HepG2 (cell line): ENCODE measurements around the gene DDX20. TPM values are rescaled to one million over a fixed set of nuclear protein-coding genes. Genes with fewer than 3 reads are reported as not detected.

Experiments
- DDIT3 ChIP-seq: sonication (generic); formaldehyde crosslinking; IDR thresholded peaks from 2 replicates; pipeline ENCODE4 v1.4.0; 2020; ENCODE audit warnings: mild to moderate bottlenecking, missing genetic modification reagents
- E2F2 ChIP-seq: sonication (generic); formaldehyde crosslinking; IDR thresholded peaks from 2 replicates; pipeline ENCODE4 v1.4.0; 2020; ENCODE audit warnings: missing genetic modification reagents, borderline replicate concordance
- KLF6 ChIP-seq: IDR thresholded peaks from 2 replicates; pipeline ENCODE4 v1.8.0; 2016; ENCODE audit warnings: missing biosample characterization, missing genetic modification reagents
- SMAD3 ChIP-seq: sonication (generic); formaldehyde crosslinking; IDR thresholded peaks from 2 replicates; pipeline ENCODE4 v1.4.0; 2020; ENCODE audit warnings: missing genetic modification reagents
- TEAD2 ChIP-seq: sonication (generic); formaldehyde crosslinking; IDR thresholded peaks from 2 replicates; pipeline ENCODE4 v1.9.0; 2021; ENCODE audit warnings: missing genetic modification reagents
- WIZ ChIP-seq: sonication (generic); formaldehyde crosslinking; IDR thresholded peaks from 2 replicates; pipeline ENCODE4 v1.5.1; 2020; ENCODE audit warnings: mild to moderate bottlenecking, missing genetic modification reagents
- ZBTB20 ChIP-seq: sonication (generic); formaldehyde crosslinking; IDR thresholded peaks from 2 replicates; pipeline ENCODE4 v1.8.1; 2023; ENCODE audit warnings: missing genetic modification reagents, low read depth, mild to moderate bottlenecking, borderline replicate concordance
- ZFP36L1 ChIP-seq: sonication (generic); formaldehyde crosslinking; IDR thresholded peaks from 2 replicates; pipeline ENCODE4 v1.8.0; 2022; ENCODE audit warnings: mild to moderate bottlenecking, missing genetic modification reagents, moderate library complexity
- ZNF317 ChIP-seq: sonication (generic); formaldehyde crosslinking; IDR thresholded peaks from 2 replicates; pipeline ENCODE4 v1.5.0; 2020; ENCODE audit warnings: mild to moderate bottlenecking, missing genetic modification reagents
- ZNF687 ChIP-seq: sonication (generic); formaldehyde crosslinking; IDR thresholded peaks from 2 replicates; pipeline ENCODE4 v1.5.1; 2020; ENCODE audit warnings: mild to moderate bottlenecking, missing genetic modification reagents, moderate library complexity
- ZNF841 ChIP-seq: sonication (generic); formaldehyde crosslinking; IDR thresholded peaks from 2 replicates; pipeline ENCODE4 v1.8.1; 2023; ENCODE audit warnings: missing genetic modification reagents, borderline replicate concordance
- polyA plus RNA-seq, 8 experiments: library from polyadenylated mRNA; depleted of rRNA in 3 of 8; stranded (reverse) in 7 of 8; unstranded in 1 of 8; fragments of >200 nt; fragmentation: Illumina TruSeq in 4 of 8; extraction: Trizol in 4 of 8; gene quantifications; 2 replicates each; pipeline versions ENCODE4 v1.2.1 to v1.2.3, GENCODE V29; 2011 to 2016; ENCODE audit warnings: low read depth in 4 of 8, missing spikeins in 1 of 8, mixed read lengths in 1 of 8; ENCODE audit not compliant: insufficient read depth in 1 of 8
- total RNA-seq, 5 experiments: library from RNA; depleted of rRNA; stranded (reverse); fragments of >200 nt; fragmentation: Illumina TruSeq; extraction: Trizol; gene quantifications; 2 replicates each; pipeline ENCODE4 v1.2.3, GENCODE V29; 2016; ENCODE audit warnings: low read depth in 1 of 5
- TF ChIP-seq, protein P1 (sequence below): sonication (generic); formaldehyde crosslinking; IDR thresholded peaks from 2 replicates; pipeline ENCODE4 v1.4.0; 2020; ENCODE audit warnings: missing genetic modification reagents, borderline replicate concordance
- TF ChIP-seq, protein P2 (sequence below): sonication (generic); formaldehyde crosslinking; IDR thresholded peaks from 2 replicates; pipeline ENCODE4 v1.8.0; 2022; ENCODE audit warnings: missing genetic modification reagents, mild to moderate bottlenecking, borderline replicate concordance
- TF ChIP-seq, protein P3 (sequence below): sonication (generic); formaldehyde crosslinking; conservative IDR thresholded peaks from 2 replicates; pipeline ENCODE4 v1.4.0; 2020; ENCODE audit warnings: mild to moderate bottlenecking, missing genetic modification reagents, moderate library complexity

Gene DDX20
- total and polyA plus RNA-seq, 2 of the 13 experiments (the other 11 are each of a cell fraction or from before 2014, with no cell fraction given) = 4.0 to 14.3 TPM

GRCh38 chr1:111739194-111739924 is 16.3 kb upstream of the DDX20 start, which contains the start of gene INKA2 (continued):
- TF ChIP-seq ZNF687 (CRISPR knock-in tag) (peak; percentile 93), ZNF841 (CRISPR knock-in tag) (0 out of 2 replicates have a peak, but pooled peaks have one; percentile 13), ZFP36L1 (CRISPR knock-in tag) (peak; percentile 60; the same call in 1 of the 2 replicates), ZBTB20 (CRISPR knock-in tag) (peak; percentile 57; the same call in 1 of the 2 replicates), DDIT3 (CRISPR knock-in tag) (no peak), KLF6 (CRISPR knock-in tag) (peak; percentile 65; the same call in 1 of the 2 replicates), E2F2 (peak; percentile 72; the same call in 1 of the 2 replicates), ZNF317 (peak; percentile 57), WIZ (0 out of 2 replicates have a peak, but pooled peaks have one; percentile 59), SMAD3 (CRISPR knock-in tag) (peak; percentile 66; the same call in 1 of the 2 replicates), TEAD2 (CRISPR knock-in tag) (no peak)
- TF ChIP-seq, protein P1, sequence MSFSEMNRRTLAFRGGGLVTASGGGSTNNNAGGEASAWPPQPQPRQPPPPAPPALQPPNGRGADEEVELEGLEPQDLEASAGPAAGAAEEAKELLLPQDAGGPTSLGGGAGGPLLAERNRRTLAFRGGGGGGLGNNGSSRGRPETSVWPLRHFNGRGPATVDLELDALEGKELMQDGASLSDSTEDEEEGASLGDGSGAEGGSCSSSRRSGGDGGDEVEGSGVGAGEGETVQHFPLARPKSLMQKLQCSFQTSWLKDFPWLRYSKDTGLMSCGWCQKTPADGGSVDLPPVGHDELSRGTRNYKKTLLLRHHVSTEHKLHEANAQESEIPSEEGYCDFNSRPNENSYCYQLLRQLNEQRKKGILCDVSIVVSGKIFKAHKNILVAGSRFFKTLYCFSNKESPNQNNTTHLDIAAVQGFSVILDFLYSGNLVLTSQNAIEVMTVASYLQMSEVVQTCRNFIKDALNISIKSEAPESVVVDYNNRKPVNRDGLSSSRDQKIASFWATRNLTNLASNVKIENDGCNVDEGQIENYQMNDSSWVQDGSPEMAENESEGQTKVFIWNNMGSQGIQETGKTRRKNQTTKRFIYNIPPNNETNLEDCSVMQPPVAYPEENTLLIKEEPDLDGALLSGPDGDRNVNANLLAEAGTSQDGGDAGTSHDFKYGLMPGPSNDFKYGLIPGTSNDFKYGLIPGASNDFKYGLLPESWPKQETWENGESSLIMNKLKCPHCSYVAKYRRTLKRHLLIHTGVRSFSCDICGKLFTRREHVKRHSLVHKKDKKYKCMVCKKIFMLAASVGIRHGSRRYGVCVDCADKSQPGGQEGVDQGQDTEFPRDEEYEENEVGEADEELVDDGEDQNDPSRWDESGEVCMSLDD (CRISPR knock-in tag) = peak; percentile 90
- TF ChIP-seq, protein P2, sequence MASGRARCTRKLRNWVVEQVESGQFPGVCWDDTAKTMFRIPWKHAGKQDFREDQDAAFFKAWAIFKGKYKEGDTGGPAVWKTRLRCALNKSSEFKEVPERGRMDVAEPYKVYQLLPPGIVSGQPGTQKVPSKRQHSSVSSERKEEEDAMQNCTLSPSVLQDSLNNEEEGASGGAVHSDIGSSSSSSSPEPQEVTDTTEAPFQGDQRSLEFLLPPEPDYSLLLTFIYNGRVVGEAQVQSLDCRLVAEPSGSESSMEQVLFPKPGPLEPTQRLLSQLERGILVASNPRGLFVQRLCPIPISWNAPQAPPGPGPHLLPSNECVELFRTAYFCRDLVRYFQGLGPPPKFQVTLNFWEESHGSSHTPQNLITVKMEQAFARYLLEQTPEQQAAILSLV (CRISPR knock-in tag) = peak; percentile 75
- TF ChIP-seq, protein P3, sequence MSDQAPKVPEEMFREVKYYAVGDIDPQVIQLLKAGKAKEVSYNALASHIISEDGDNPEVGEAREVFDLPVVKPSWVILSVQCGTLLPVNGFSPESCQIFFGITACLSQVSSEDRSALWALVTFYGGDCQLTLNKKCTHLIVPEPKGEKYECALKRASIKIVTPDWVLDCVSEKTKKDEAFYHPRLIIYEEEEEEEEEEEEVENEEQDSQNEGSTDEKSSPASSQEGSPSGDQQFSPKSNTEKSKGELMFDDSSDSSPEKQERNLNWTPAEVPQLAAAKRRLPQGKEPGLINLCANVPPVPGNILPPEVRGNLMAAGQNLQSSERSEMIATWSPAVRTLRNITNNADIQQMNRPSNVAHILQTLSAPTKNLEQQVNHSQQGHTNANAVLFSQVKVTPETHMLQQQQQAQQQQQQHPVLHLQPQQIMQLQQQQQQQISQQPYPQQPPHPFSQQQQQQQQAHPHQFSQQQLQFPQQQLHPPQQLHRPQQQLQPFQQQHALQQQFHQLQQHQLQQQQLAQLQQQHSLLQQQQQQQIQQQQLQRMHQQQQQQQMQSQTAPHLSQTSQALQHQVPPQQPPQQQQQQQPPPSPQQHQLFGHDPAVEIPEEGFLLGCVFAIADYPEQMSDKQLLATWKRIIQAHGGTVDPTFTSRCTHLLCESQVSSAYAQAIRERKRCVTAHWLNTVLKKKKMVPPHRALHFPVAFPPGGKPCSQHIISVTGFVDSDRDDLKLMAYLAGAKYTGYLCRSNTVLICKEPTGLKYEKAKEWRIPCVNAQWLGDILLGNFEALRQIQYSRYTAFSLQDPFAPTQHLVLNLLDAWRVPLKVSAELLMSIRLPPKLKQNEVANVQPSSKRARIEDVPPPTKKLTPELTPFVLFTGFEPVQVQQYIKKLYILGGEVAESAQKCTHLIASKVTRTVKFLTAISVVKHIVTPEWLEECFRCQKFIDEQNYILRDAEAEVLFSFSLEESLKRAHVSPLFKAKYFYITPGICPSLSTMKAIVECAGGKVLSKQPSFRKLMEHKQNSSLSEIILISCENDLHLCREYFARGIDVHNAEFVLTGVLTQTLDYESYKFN (CRISPR knock-in tag) = peak; percentile 30
